NCI-H1694 (cell line): ENCODE data around the gene NAXE.
"Not testable (repeated sequence)": the region's sequence is repeated elsewhere in the genome, so short reads cannot be mapped to it uniquely, and the experiment has no call there.

Source experiments
- DNase-seq: peaks from one replicate; lab custom pipeline; 2025; lab: John Stamatoyannopoulos, UW

The NAXE gene

GRCh38 chr1:156591432-156592157, at the start of gene NAXE:
NAXE (plus strand) TSS chr1:156591776; CDS start chr1:156591805, 29 bp downstream.
- DNase-seq: peak; percentile 37

GRCh38 chr1:156543066-156543465, 48.5 kb upstream of the NAXE start:
- DNase-seq: no peak

GRCh38 chr1:156544592-156545102, 46.9 kb upstream of the NAXE start:
- DNase-seq: no peak

GRCh38 chr1:156546267-156546666, 45.3 kb upstream of the NAXE start:
- no peak for DNase-seq

- no peak for DNase-seq
Observed at GRCh38 chr1:156547434-156547833, 44.1 kb upstream of the NAXE start.

- no peak for DNase-seq
Observed at GRCh38 chr1:156547982-156548381, 43.6 kb upstream of the NAXE start.

- DNase-seq: no peak
Observed at GRCh38 chr1:156549390-156549789, 42.2 kb upstream of the NAXE start.

GRCh38 chr1:156549831-156550230, 41.7 kb upstream of the NAXE start:
- DNase-seq: no peak

GRCh38 chr1:156550346-156550745, 41.2 kb upstream of the NAXE start:
- no peak for DNase-seq

GRCh38 chr1:156551066-156551643, 40.4 kb upstream of the NAXE start:
- no peak for DNase-seq

- no peak for DNase-seq
Observed at GRCh38 chr1:156551869-156552268, 39.7 kb upstream of the NAXE start.

GRCh38 chr1:156552518-156552917, 39.1 kb upstream of the NAXE start:
- DNase-seq: no peak

GRCh38 chr1:156552937-156553336, 38.6 kb upstream of the NAXE start:
- not testable (repeated sequence) for DNase-seq

- DNase-seq: no peak
Observed at GRCh38 chr1:156553860-156554485, 37.6 kb upstream of the NAXE start.

- DNase-seq: no peak
Observed at GRCh38 chr1:156554971-156555370, 36.6 kb upstream of the NAXE start.

GRCh38 chr1:156555715-156556114, 35.9 kb upstream of the NAXE start:
- DNase-seq: no peak

GRCh38 chr1:156556354-156556753, 35.2 kb upstream of the NAXE start:
- DNase-seq: no peak

- DNase-seq: no peak
Observed at GRCh38 chr1:156559086-156559796, 32.3 kb upstream of the NAXE start.

- DNase-seq: no peak
Observed at GRCh38 chr1:156559797-156560385, 31.7 kb upstream of the NAXE start.

GRCh38 chr1:156560585-156561163, 30.9 kb upstream of the NAXE start:
- DNase-seq: no peak

- no peak for DNase-seq
Observed at GRCh38 chr1:156565519-156565918, 26.1 kb upstream of the NAXE start.

- DNase-seq: no peak
Observed at GRCh38 chr1:156566436-156566835, 25.1 kb upstream of the NAXE start.
